HCT116 (cell line): ENCODE data around the gene SHKBP1. TPM values are rescaled to one million over a fixed set of nuclear protein-coding genes. Genes with fewer than 3 reads are reported as not detected.

Experiments used
- ATAC-seq: fragments of 200-7000 bp; cut with Tn5 transposase; 2 replicates; pipeline ENCODE4 v1.9.1; 2020; ENCODE audit warnings: mild to moderate bottlenecking, moderate library complexity
- BruUV-seq: library from RNA; stranded (reverse); fragments of 400-500 nt; replicated peaks from 2 replicates; lab custom pipeline; 2021; lab: Mats Ljungman, UMichigan
- CTCF ChIA-PET: fragments of 300-600 bp; sonication (Branson Sonifier 250); formaldehyde crosslinking; loops from one replicate; lab custom pipeline; 2021; ENCODE audit warnings: antibody characterized with exemption; lab: Charles Lee
- POLR2A ChIA-PET: fragments of 300-600, 350-600 bp; sonication (Branson Sonifier 250); formaldehyde crosslinking; loops from one replicate; lab custom pipeline; 2021; ENCODE audit warnings: antibody characterized with exemption; lab: Charles Lee
- RAD21 ChIA-PET, 2 experiments: fragments of 300-600 bp; sonication (Branson Sonifier 250); formaldehyde crosslinking; loops; one replicate each; lab custom pipeline; 2023; ENCODE audit warnings: low total read pairs in 2 of 2; ENCODE audit not compliant: uncharacterized antibody in 2 of 2, unreplicated experiment in 2 of 2, low non-redundant PET in 1 of 2; lab: Charles Lee
- DNase-seq: peaks from one replicate; pipeline ENCODE4 v3.0.0-alpha.2; 2010; ENCODE audit warnings: low read depth, low spot score
- H2AFZ ChIP-seq: fragments of 200-600 bp; shearing (Covaris generic), sonication (generic); 2 replicates; pipeline ENCODE4 v1.6.1; 2017; ENCODE audit warnings: low read depth, mixed run types, mixed read lengths, antibody characterized with exemption, low read length; ENCODE audit not compliant: poor library complexity, severe bottlenecking
- H3K27ac ChIP-seq: 2 replicates; pipeline ENCODE4 v1.5.1; 2012; ENCODE audit warnings: low read depth, low read length
- H3K27me3 ChIP-seq: fragments of 200-600 bp; sonication (generic); 2 replicates; pipeline ENCODE4 v1.6.1; 2016; ENCODE audit warnings: mixed run types, low read length, mixed read lengths; ENCODE audit not compliant: insufficient read depth
- H3K36me3 ChIP-seq, 2 experiments: fragments of 200-500 bp in 1 of 2; fragments of 200-600 bp in 1 of 2; sonication (Bioruptor generic) in 1 of 2; sonication (generic) in 1 of 2; 2 replicates each; pipeline versions ENCODE4 v1.5.1 to v1.6.1; 2014 to 2016; ENCODE audit warnings: low read length in 2 of 2, inconsistent platforms in 1 of 2, mixed read lengths in 1 of 2, mixed run types in 1 of 2; ENCODE audit not compliant: insufficient read depth in 2 of 2, control insufficient read depth in 1 of 2
- H3K4me1 ChIP-seq, 2 experiments: fragments of 200-600 bp in 1 of 2; sonication (generic) in 1 of 2; 2 replicates each; pipeline versions ENCODE4 v1.5.1 to v1.6.1; 2012 to 2017; ENCODE audit warnings: low read length in 2 of 2, inconsistent platforms in 1 of 2, mild to moderate bottlenecking in 1 of 2, mixed read lengths in 1 of 2, mixed run types in 1 of 2, moderate library complexity in 1 of 2; ENCODE audit not compliant: insufficient read depth in 2 of 2, control insufficient read depth in 1 of 2
- H3K4me2 ChIP-seq: fragments of 200-600 bp; sonication (generic); 2 replicates; pipeline ENCODE4 v1.6.1; 2017; ENCODE audit warnings: mixed run types, low read length, mixed read lengths
- H3K4me3 ChIP-seq, 2 experiments: fragments of 200-600 bp in 1 of 2; sonication (generic) in 1 of 2; replicated peaks in 1 of 2; 2 replicates each; pipeline ENCODE4 v1.5.1; 2011 to 2016; ENCODE audit warnings: low read length in 2 of 2, control low read depth in 1 of 2, low read depth in 1 of 2, mild to moderate bottlenecking in 1 of 2, mixed read lengths in 1 of 2, mixed run types in 1 of 2
- H3K79me2 ChIP-seq: fragments of 200-600 bp; sonication (generic); 2 replicates; pipeline ENCODE4 v1.6.1; 2017; ENCODE audit warnings: mild to moderate bottlenecking, mixed run types, low read length, moderate library complexity, mixed read lengths; ENCODE audit not compliant: insufficient read depth
- H3K9ac ChIP-seq: fragments of 200-600 bp; sonication (generic); 2 replicates; pipeline ENCODE4 v1.6.1; 2016; ENCODE audit warnings: low read length, mixed read lengths
- H3K9me2 ChIP-seq: fragments of 200-600 bp; sonication (generic), shearing (Covaris generic); 2 replicates; pipeline ENCODE4 v1.6.1; 2017; ENCODE audit warnings: mixed run types, mild to moderate bottlenecking, moderate library complexity; ENCODE audit not compliant: insufficient read depth
- H3K9me3 ChIP-seq, 2 experiments: fragments of 200-500 bp in 1 of 2; fragments of 200-600 bp in 1 of 2; sonication (Bioruptor generic) in 1 of 2; sonication (generic) in 1 of 2; 2 replicates each; pipeline ENCODE4 v1.6.1; 2014 to 2017; ENCODE audit warnings: low read length in 2 of 2, mixed read lengths in 2 of 2, inconsistent platforms in 1 of 2, low read depth in 1 of 2, mild to moderate bottlenecking in 1 of 2, mixed run types in 1 of 2, moderate library complexity in 1 of 2; ENCODE audit not compliant: control insufficient read depth in 1 of 2, insufficient read depth in 1 of 2
- H4K20me1 ChIP-seq: fragments of 200-600 bp; sonication (generic), shearing (Covaris generic); 2 replicates; pipeline ENCODE4 v1.6.1; 2017; ENCODE audit warnings: mixed run types, mild to moderate bottlenecking, moderate library complexity; ENCODE audit not compliant: insufficient read depth
- CBX3 ChIP-seq: IDR thresholded peaks from 2 replicates; pipeline ENCODE4 v1.6.1; 2012; ENCODE audit warnings: low read depth
- ELF1 ChIP-seq: IDR thresholded peaks from 2 replicates; pipeline ENCODE4 v1.6.1; 2012; ENCODE audit warnings: low read depth, borderline replicate concordance
- EZH2 ChIP-seq: fragments of 200-600 bp; sonication (generic); IDR thresholded peaks from 2 replicates; pipeline ENCODE4 v1.6.1; 2017; ENCODE audit warnings: antibody characterized with exemption, mixed run types
- EZH2phosphoT487 ChIP-seq: fragments of 200-600 bp; IDR thresholded peaks from 2 replicates; pipeline ENCODE4 v1.6.1; 2018; ENCODE audit warnings: antibody characterized with exemption, borderline replicate concordance
- POLR2AphosphoS5 ChIP-seq: IDR thresholded peaks from 2 replicates; pipeline ENCODE4 v1.6.1; 2011; ENCODE audit warnings: mild to moderate bottlenecking, low read depth, low read length, moderate library complexity
- RAD21 ChIP-seq: IDR thresholded peaks from 2 replicates; pipeline ENCODE4 v1.6.1; 2012; ENCODE audit warnings: low read depth, mild to moderate bottlenecking
- TCF7L2 ChIP-seq: IDR thresholded peaks from 2 replicates; pipeline ENCODE4 v1.7.0; 2011; ENCODE audit warnings: borderline replicate concordance, inconsistent platforms; ENCODE audit not compliant: insufficient read depth, insufficient read length; ENCODE audit errors: extremely low read depth
- YY1 ChIP-seq: IDR thresholded peaks from 2 replicates; pipeline ENCODE4 v1.6.1; 2011; ENCODE audit warnings: low read length, low read depth, moderate library complexity, mild to moderate bottlenecking; ENCODE audit not compliant: insufficient replicate concordance; ENCODE audit errors: extremely low read depth
- ZNF274 ChIP-seq: fragments of 200-500 bp; sonication (Bioruptor generic); IDR thresholded peaks from 2 replicates; pipeline ENCODE4 v1.6.1; 2014; ENCODE audit warnings: mild to moderate bottlenecking, low read depth, low read length, inconsistent platforms
- intact Hi-C: fragments of 100-400 bp; cut with micrococcal nuclease; formaldehyde crosslinking; loops from 2 replicates; pipeline ENCODE4 v1.10.0; 2022
- total RNA-seq: library from RNA; stranded (reverse); gene quantifications from one replicate; pipeline ENCODE4 v1.2.1, GENCODE V29; 2021; ENCODE audit not compliant: unreplicated experiment
- TF ChIP-seq, protein P1 (sequence below), 3 experiments: fragments of 200-600 bp in 1 of 3; sonication (generic) in 1 of 3; IDR thresholded peaks in 2 of 3; conservative IDR thresholded peaks in 1 of 3; 2 replicates each; pipeline ENCODE4 v1.5.1; 2012 to 2017; ENCODE audit warnings: low read depth in 2 of 3, low read length in 2 of 3, antibody characterized with exemption in 1 of 3, borderline replicate concordance in 1 of 3, control low read depth in 1 of 3, mild to moderate bottlenecking in 1 of 3, mixed read lengths in 1 of 3, mixed run types in 1 of 3, moderate library complexity in 1 of 3; ENCODE audit not compliant: insufficient read depth in 1 of 3

Gene SHKBP1
- total RNA-seq, 1 experiment from 2014 or later, result 97.4 TPM

DNA sequence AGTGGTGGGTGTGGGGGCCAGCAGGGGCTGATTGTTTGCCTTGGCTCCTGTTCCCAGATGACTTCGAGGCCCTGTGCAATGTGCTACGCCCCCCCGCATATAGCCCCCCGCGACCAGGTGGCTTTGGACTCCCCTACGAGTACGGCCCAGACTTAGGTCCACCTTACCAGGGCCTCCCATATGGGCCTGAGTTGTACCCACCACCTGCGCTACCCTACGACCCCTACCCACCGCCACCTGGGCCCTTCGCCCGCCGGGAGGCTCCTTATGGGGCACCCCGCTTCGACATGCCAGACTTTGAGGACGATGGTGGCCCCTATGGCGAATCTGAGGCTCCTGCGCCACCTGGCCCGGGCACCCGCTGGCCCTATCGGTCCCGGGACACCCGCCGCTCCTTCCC, 50.2 kb downstream of the SHKBP1 start:
- intact Hi-C loops, result no loop called here
- H3K9me3 ChIP-seq, result no peaks in the 10 kb centered on the region
- no peak overlapping the region for H2AFZ ChIP-seq
- H3K79me2 ChIP-seq, result peaks cover 3% of the 10 kb centered on the region; the same call in 1 of the 2 replicates
- no TSS peak for BruUV-seq
- ATAC-seq, result no peak
- peaks cover 21 to 28% of the 10 kb centered on the region in 2 experiments; a peak in 3 of 4 replicates for H3K36me3 ChIP-seq
- no peak for DNase-seq
- no peaks in the 10 kb centered on the region for H3K27me3 ChIP-seq
- RAD21 ChIA-PET, result no interaction called here
- no peaks in the 10 kb centered on the region for H4K20me1 ChIP-seq
- H3K9ac ChIP-seq, result no peak overlapping the region
- CTCF ChIA-PET, result no interaction called here
- POLR2A ChIA-PET, result no interaction called here
- no peaks in the 10 kb centered on the region for H3K9me2 ChIP-seq
- H3K27ac ChIP-seq, result no peak overlapping the region
- H3K4me1 ChIP-seq, result peaks cover 14 to 20% of the 10 kb centered on the region in 2 experiments
- no peak overlapping the region for H3K4me2 ChIP-seq
- H3K4me3 ChIP-seq, result no peak overlapping the region
- TF ChIP-seq ELF1 (no peak), YY1 (no peak), CBX3 (no peak), RAD21 (no peak), POLR2AphosphoS5 (no peak), EZH2 (no peak), TCF7L2 (no peak), ZNF274 (no peak), EZH2phosphoT487 (no peak)
- TF ChIP-seq, protein P1, sequence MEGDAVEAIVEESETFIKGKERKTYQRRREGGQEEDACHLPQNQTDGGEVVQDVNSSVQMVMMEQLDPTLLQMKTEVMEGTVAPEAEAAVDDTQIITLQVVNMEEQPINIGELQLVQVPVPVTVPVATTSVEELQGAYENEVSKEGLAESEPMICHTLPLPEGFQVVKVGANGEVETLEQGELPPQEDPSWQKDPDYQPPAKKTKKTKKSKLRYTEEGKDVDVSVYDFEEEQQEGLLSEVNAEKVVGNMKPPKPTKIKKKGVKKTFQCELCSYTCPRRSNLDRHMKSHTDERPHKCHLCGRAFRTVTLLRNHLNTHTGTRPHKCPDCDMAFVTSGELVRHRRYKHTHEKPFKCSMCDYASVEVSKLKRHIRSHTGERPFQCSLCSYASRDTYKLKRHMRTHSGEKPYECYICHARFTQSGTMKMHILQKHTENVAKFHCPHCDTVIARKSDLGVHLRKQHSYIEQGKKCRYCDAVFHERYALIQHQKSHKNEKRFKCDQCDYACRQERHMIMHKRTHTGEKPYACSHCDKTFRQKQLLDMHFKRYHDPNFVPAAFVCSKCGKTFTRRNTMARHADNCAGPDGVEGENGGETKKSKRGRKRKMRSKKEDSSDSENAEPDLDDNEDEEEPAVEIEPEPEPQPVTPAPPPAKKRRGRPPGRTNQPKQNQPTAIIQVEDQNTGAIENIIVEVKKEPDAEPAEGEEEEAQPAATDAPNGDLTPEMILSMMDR (IDR thresholded peaks at IDR 0.05 in 2 of 3, conservative IDR thresholded peaks at IDR 0.05 in 1 of 3; ENCODE audit: borderline replicate concordance in 1 of 3, insufficient read depth in 1 of 3, low read depth in 2 of 3, low read length in 2 of 3), result no peak
